DLD1 (cell line): ENCODE data around the gene NDUFAF7.
"Not testable (repeated sequence)": the region's sequence is repeated elsewhere in the genome, so short reads cannot be mapped to it uniquely, and the experiment has no call there.

Source experiments
- in situ Hi-C: cut with HindIII; loops from 2 replicates; pipeline ENCODE4 v1.10.0; 2017; ENCODE audit warnings: low sequenced_read_pairs

Gene NDUFAF7

DNA sequence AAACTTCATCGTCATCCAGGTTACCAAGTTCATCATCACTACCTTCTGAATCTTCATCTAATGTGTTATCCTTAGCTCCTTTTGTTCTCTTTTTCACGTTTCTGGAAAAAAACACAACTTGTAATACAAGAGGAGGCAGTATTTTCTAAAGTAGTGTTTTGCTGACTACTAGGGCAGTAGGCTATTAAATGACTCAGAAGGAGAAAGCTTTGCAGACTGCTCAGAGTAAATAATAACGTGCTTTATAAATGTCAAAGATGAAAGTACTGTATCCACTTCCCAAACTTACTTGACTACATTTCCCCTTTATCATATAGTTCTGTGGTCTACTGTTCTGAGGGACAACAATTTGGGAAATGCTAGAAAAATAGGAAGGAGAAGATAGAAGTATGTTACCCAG, 19.5 kb upstream of the NDUFAF7 start:
- in situ Hi-C loops = no loop called here

DNA sequence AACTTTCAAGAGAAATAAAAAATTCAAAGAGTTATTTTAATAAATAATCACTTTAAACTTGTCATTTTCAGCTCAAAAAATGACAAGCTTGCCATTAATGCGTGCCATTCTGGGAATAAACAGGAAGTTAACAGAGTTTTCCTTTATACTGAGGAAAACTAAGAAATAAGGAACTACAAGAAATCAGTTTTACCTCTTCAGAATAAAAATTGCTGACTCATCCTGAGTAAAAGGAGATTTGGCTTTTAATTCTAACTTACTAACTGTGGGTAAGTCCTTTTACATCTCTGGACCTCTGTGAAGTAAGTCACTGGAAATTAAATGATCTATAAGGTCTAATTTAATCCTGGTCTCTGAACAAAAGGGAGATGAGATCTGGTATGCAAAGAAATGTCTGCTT, 16.2 kb upstream of the NDUFAF7 start:
- in situ Hi-C loops = no loop called here

DNA sequence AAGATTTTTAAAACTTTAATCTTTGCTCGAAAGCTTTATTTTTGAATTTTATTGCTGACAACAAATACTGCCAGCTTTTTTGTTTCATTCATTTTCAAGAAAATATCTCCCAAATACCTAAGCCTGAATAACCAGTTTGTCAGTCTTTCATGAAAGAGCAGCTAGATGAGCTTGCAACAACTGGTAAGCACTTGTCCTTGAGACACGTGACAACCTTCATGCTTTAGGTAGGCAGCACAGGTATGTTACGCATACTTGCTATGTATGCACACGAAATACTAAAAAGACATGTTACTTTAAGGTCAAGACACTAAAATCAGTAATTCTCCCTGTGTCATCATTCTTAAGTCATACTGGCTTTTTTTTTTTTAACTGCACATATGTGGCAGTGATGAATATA, 12.4 kb upstream of the NDUFAF7 start:
- in situ Hi-C loops = no loop called here

DNA sequence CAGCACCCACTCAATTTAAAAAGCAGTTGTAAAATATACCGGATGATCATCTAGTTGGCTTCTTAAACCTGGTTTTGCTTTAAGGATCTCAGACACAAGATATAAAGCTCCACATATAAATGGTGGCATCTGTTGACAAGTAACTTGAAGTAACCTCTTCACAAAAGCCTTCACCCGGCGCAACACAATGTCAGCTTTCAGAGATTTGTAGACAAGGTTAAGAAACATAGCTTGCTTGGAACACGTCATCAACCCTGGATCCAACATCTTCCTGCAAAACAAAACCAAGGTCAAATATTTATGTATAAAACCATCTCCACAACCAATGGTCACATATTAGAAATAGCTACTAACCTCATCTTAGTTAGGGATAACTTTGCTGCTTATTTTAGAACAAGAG, 8.3 kb upstream of the NDUFAF7 start:
- in situ Hi-C loops = no loop called here

DNA sequence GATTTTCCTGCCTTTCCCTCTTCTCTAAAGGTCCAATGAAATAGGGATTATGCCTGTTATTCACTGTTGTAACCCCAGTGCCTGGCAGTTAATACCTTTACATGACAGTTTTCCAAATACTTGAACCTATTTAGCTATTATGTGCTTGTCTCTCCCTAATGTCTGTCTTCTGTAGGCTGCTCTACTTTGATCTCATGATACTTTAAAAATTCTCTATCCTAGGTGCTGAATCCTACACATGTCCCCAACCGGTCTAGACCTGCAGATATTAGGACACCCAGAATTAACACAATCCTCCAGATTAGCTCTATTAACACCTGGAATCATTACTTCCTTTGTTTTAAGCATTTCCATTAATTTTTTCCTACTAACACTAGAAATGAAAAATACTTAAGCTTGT, 7.4 kb upstream of the NDUFAF7 start:
- in situ Hi-C loops = no loop called here

DNA sequence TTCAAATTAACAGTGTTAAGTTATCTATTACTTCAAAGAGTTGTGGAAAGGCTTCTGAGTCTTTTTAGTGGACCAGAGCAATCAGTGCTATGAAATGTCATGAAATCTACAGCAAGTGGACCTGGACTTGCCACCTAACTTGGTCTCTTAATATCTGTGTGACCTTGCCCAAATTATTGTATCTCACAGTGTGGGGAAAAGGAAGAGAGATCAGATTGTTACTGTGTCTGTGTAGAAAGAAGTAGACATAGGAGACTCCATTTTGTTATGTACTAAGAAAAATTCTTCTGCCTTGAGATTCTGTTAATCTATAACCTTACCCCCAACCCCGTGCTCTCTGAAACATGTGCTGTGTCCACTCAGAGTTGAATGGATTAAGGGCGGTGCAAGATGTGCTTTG, 6.3 kb upstream of the NDUFAF7 start:
- in situ Hi-C loops = not testable (repeated sequence)

DNA sequence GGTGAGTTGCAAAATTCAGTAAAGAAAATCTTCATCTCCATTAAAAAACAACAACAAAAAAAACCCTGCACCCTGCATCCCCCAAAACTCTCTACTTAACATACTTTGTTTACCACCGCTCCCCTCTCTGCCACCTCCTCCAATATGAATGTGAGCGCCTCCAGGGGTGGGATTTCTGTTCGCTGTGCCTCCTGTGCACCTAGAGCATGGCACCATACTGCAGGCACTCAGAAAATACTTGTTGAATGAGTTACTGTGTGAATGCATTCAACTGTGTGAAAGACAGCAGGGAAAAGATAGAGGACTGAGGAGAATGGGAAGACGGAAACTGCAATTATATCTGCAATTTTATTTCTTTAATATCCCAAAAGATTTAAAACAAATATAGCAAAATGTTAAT, 4.6 kb upstream of the NDUFAF7 start:
- in situ Hi-C loops = no loop called here

DNA sequence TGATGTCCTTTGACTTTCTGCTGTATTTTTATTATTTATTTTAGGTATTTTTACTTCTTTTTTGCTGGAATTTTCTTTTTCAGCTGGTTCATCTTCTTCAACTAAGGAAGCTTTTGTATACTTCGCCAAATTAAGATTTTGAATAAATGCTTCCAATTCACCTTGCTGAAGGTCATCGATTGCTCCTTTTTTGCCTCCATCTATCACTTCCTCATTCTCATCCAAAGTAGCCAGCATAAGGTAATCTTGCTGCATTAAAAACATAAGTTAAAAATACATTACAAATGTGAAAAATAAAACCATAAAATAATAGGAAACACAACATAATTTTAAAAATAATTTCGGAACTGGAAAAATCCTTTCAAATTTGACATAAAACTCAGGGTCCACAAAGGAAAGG, 2.7 kb upstream of the NDUFAF7 start:
- in situ Hi-C loops = no loop called here

DNA sequence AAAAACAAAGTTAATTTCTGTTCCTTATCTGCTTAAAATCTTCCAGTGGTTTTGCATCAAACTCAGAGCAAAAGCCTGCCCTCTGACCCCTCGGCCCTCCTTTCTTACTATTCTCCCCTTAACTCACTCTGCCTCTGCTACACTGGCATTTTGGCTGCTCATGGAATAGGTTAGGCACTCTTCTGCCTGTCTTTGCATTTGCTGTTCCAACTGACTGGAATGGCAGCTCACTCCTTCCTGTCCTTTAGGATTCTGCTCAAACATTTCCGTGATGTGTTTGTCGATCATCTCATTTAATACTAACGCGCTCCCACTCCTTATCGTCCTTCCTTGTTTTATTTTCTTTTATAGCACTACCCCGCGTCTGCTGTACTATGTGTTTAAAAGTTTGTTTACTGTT, 877 bp upstream of the NDUFAF7 start:
- in situ Hi-C loops = no loop called here

DNA sequence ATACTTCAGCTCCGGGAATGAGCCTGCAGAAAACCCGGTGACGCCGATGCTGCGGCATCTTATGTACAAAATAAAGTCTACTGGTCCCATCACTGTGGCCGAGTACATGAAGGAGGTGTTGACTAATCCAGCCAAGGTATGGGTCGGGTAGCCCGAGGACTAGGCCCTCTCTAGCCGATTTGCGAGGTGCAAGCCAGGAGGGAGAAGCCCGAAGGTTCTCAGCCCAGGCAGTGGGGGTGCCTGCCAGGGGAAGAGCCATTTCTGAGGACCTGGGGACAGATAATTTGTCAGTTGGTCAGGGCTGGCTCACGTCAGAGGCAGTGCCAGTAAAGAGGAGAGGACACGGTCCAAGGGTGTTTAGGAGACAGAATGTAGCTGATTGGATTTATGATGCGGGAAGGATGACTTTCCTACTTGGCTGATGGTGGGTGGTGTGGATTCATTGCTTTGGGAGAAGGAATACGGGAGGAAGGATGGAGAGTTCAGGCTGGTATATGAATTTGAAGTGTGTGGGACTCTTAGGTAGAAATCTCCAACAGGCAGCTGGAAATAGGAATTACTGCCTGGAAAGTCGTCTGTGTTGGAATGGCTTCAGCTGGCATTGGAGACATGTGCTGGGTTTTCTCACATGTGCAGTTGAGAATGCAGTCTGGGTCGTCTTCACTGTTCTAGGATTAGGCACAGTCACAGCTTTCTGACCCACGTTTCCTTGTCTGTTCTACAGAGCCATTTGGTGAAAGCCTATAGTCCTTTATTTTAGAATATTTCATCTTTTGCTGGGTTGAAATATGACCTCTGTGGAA, 874 bp downstream of the NDUFAF7 start:
- in situ Hi-C loops = no loop called here

DNA sequence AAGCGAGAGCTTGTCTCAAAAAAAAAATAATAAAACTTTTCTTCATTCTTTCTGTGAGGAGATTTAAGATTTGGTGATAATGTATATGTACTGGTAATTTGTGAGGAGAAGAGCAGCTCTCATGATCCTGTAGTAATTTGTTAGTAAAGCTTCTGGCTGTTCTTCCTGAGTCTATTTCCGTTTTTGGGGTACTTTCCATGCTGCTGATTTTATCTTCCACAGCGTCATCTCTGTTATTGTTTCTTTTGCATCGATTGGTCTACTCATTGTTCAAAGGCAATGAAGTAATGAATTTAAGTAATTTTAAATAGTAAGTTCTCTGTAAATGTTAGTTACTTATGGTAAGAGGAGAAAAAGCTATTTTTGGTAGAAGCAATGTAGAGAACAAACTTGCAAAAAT, 12.0 kb downstream of the NDUFAF7 start:
- in situ Hi-C loops = no loop called here

DNA sequence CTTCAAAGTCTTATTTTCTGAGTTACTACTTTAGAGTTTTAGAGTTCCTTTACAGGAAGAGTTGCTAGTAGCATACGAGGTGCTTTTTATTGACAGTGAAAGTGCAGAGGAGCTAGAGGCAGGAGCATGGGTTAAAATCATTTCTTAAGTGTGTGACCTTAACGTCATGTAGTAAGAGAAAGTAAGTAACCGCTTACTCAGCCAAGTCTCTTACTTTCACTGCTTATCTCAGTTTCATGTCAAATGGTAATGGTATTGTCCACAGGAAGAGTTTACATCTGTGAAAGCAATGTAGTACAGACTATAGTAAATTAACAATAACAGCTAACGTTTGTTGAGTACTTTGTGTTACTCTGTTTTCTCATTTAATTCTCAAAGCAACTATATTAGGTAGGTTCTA, 12.6 kb downstream of the NDUFAF7 start:
- in situ Hi-C loops = no loop called here

DNA sequence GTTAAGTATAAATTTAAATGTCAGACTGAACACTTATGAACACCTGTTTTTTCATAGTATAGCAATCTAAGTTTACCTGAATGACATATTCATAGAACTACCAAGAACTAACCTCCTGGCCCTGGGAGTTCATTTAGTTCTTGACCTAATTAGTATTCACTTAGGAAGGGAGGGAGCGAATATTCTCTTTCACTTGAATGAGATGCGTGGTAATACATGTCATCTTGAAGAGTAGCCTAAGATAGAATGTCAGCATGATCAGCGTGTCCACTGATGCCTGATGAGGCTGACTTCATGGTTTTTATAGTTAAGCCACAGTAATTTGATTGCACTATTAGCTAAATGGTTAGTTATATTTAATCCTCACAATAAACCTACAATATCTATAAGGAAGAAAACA, 13.3 kb downstream of the NDUFAF7 start:
- in situ Hi-C loops = no loop called here

DNA sequence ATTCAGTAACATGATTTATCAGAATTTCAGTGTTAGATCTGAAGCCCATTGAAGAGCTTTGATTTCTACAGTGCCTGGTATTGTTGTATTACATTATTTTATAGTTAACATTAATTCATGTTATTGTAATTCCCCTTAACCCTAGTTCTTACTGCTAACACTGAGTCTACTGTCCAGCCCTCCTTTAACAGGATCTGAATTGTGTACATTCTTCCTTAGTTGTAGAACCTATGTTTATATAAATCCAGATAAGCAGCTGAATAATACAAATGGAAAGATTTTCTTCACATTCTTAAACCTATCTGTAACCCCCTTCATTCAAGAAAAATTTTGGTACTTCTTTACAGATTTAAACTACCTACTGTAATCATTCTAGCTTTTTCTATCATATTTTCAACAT, 14.7 kb downstream of the NDUFAF7 start:
- in situ Hi-C loops = no loop called here

DNA sequence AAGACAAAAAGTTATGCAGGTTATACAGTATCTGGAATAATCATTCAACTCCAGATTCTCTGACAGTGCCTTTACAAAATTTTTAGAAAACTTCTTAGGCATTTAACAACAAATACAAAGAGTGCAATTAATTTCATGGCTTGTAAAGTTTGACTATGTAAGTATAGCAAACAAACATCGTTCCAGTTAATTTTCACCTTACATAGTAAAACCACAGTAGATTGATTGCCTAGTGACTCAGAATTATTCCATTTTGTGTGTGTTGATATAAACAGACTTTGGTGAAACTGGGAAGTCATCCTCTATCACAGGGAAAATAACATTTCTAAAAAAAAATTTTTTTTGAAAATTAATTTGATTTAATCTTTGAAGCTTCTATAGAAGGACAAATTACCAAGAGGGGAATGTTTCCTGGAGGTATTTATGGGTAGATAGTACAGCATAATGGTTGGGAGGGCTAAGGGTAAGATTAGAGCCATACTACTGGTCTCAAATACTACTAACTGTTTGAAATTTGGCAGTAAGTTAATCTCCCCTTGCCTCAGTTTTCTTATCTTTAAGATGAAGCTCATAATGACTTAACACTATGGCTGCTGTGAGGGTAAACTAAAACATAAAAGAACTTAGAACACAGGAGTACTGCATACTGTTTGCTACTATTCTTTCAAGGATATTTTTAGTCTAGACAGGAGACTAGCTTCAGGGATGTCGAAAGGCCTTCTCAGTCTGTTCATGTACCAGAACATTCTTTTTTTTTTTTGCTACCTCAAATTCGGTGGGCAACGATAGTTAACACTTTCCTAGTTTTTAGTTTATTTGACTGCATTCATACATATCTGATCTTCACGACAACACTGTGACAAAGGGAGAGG, 19.6 kb downstream of the NDUFAF7 start:
- in situ Hi-C loops = no loop called here

DNA sequence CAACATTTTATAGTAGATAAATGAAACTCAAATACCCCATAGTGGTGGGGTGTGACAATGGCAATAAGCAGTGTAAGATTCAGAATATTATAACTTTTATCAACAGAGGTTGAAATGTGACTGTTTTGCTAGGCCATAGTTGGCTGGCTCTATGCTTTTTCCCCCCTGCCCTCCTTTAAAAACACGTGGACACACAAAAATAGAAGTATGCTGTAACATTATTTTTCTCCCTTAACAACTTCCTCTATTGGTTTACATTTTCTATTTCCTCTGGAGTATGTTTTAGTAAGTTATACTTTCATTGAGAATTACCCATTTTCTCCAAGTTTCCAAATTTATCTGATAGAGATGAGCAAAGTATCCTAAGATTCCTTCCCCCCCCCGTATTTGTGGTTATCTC, 31.1 kb downstream of the NDUFAF7 start:
- in situ Hi-C loops = no loop called here

DNA sequence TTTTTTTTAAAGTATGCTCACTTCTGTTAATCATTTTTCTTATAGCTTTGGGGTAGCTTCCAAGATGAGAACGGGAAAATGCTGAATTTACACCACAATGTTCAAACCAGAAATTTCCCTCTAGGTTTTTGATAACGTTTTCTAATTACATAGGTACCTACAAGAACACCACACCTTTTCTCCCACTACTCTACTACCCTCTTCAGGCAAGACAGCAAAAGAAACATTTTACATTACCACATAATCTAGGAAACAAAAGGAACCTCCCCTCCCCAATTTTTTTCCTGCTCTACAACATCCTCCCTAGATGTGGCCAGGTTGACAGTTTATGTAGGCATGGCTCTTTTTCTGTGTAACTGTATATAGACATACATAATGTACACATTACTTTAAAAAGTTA, 32.4 kb downstream of the NDUFAF7 start:
- in situ Hi-C loops = no loop called here

DNA sequence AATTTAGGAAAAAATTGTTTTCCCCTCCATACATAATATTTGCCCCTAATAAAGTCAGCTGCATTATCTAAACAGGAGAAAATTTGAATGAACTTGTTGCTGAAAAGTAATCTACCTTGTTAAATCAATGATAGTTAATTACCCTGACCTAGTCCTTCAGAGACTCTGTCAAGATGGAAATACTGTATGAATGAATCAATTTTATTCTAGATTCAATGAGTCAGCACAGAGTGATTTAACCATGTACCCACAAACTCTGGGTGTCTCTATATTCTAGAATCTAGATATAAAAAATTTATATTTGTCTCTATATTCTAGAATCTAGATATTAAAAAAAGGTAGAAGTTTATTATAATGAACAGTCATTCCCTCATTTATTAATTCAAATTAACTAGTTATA, 36.2 kb downstream of the NDUFAF7 start:
- in situ Hi-C loops = no loop called here

DNA sequence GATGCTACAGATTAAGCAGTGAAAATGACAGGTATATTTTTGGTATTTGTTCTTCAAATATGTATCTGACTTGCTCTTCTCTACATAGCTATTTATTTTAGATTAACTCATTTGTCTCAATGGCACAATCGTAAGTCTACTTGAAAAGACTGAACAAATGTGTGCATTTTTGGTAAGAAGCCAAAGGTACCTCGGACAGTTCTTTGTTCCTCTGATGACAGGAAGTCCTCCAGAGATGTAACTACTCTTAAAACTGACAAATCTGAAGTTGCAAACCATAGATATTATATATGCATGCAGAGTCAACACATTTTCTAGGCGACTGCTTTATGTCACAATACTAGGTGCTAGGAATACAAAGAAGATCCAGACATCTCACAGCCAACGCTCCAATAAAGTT, 36.7 kb downstream of the NDUFAF7 start:
- in situ Hi-C loops = no loop called here

DNA sequence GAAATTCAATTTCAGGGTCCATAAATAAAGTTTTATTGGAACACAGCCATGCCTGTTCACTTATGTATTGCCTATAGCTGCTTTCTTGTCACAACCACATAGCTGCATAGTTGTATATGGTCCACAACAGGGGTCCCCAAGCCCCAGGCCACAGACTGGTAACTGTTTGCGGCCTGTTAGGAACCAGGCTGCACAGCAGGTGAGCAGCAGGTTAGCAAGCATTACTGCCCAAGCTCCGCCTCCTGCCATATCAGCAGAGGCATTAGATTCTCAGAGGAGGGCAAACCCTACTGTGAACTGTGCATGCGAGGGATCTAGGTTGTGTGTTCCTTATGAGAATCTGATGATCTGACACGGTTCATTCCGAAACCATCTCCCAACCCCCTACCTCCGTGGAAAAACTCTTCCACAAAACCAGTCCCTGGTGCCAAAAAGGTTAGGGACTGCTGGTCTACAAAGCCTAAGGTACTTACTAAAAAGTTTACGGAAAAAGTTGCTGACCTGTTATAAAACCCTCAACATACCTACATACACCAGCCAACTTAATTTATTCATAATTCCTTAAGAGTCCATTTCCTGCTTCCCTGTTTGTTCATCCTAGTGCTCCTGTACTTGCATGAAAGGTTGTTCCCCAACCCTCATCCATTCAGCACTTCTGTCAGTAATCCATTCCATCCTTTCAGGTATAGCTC, 40.1 kb downstream of the NDUFAF7 start:
- in situ Hi-C loops = no loop called here

DNA sequence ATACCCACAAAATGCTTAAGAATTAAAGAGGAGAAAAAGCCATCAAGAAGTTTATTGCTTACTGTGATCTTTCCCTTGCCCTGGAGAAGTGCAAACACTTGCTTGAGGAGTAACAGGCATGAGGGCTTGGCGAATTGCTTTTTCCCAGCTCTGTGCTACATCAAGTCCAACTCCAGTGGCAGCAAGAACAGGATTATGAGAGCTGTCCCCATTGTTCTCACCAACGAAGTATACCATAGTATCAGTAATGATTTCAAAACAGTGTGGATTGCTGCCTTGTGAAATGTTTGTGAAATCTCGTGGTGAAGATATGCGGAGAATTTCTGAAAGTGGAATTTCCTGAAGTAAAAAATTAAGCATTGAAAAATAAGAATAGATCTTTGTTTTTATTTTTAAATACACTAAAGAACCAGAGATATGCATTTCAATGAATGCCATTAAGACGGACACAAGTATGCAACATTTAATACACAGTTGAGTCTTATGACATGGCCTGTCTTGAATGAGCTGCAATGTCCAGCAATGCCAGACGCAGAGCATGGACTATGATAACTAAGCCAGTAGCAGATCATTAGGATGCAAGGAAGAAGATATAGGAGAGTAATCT, 43.0 kb downstream of the NDUFAF7 start:
- in situ Hi-C loops = no loop called here
